GM18526 (cell line): ENCODE data around the gene MIAT.

Experiments
- POLR2A ChIP-seq: IDR thresholded peaks from 3 replicates; pipeline ENCODE4 v1.6.1; 2011; ENCODE audit not compliant: insufficient read length; ENCODE audit errors: extremely low read depth

Gene MIAT

GRCh38 chr22:26650722-26651421 lies 6.5 kb upstream of the MIAT start:
- no peak for TF ChIP-seq POLR2A

GRCh38 chr22:26651815-26652214 lies 5.6 kb upstream of the MIAT start:
- TF ChIP-seq POLR2A = no peak

- no peak for TF ChIP-seq POLR2A
These were observed 773 bp downstream of the MIAT start for GRCh38 chr22:26658161-26658560.

- peak; percentile 26 for TF ChIP-seq POLR2A
These were observed 1.5 kb downstream of the MIAT start for GRCh38 chr22:26658671-26659478.

GRCh38 chr22:26660356-26660755 lies 3.0 kb downstream of the MIAT start:
- no peak for TF ChIP-seq POLR2A

GRCh38 chr22:26660961-26661578 lies 3.7 kb downstream of the MIAT start:
- no peak for TF ChIP-seq POLR2A

- TF ChIP-seq POLR2A = no peak
These were observed 4.8 kb downstream of the MIAT start for GRCh38 chr22:26662160-26662559.

- no peak for TF ChIP-seq POLR2A
These were observed 6.1 kb downstream of the MIAT start for GRCh38 chr22:26663374-26663923.

GRCh38 chr22:26665813-26666231 lies 8.4 kb downstream of the MIAT start:
- TF ChIP-seq POLR2A = no peak

- no peak for TF ChIP-seq POLR2A
These were observed 9.8 kb downstream of the MIAT start for GRCh38 chr22:26667140-26667539.

GRCh38 chr22:26669060-26669481 lies 11.7 kb downstream of the MIAT start:
- no peak for TF ChIP-seq POLR2A

GRCh38 chr22:26670459-26670858 lies 13.1 kb downstream of the MIAT start:
- no peak for TF ChIP-seq POLR2A

GRCh38 chr22:26671317-26672059 lies 14.1 kb downstream of the MIAT start:
- peak; percentile 40 for TF ChIP-seq POLR2A

GRCh38 chr22:26672060-26672471 lies 14.7 kb downstream of the MIAT start:
- no peak for TF ChIP-seq POLR2A

- peak; percentile 76 for TF ChIP-seq POLR2A
These were observed 15.4 kb downstream of the MIAT start for GRCh38 chr22:26672590-26673468.

GRCh38 chr22:26673486-26673885 lies 16.1 kb downstream of the MIAT start:
- TF ChIP-seq POLR2A = no peak
